HG03442 (cell line): ENCODE data around the gene CRTC2.
"Not testable (repeated sequence)": the region's sequence is repeated elsewhere in the genome, so short reads cannot be mapped to it uniquely, and the experiment has no call there.

Source experiments
- ATAC-seq: cut with Tn5 transposase; IDR thresholded peaks from one replicate; pipeline ENCODE4 v1.9.1; 2021; ENCODE audit warnings: mild to moderate bottlenecking, moderate library complexity; ENCODE audit not compliant: unreplicated experiment

CRTC2 gene

GRCh38 chr1:153958111-153958960 lies at the start of gene CRTC2:
CRTC2 (minus strand) TSS chr1:153958612; CDS start chr1:153958497, 115 bp downstream.
- ATAC-seq, result peak; percentile 73

- ATAC-seq, result no peak
These were observed 47.7 kb upstream of the CRTC2 start for GRCh38 chr1:154006136-154006535.

GRCh38 chr1:154000420-154000819 lies 42.0 kb upstream of the CRTC2 start:
- ATAC-seq, result no peak

- not testable (repeated sequence) for ATAC-seq
These were observed 38.5 kb upstream of the CRTC2 start for GRCh38 chr1:153996882-153997281.

GRCh38 chr1:153995640-153996039 lies 37.2 kb upstream of the CRTC2 start:
- no peak for ATAC-seq

GRCh38 chr1:153995202-153995601 lies 36.8 kb upstream of the CRTC2 start:
- no peak for ATAC-seq

- ATAC-seq, result no peak
These were observed 33.4 kb upstream of the CRTC2 start for GRCh38 chr1:153991806-153992205.

GRCh38 chr1:153991151-153991630 lies 32.8 kb upstream of the CRTC2 start:
- no peak for ATAC-seq

- peak; percentile 69 for ATAC-seq
These were observed 32.2 kb upstream of the CRTC2 start, which contains the start of gene RPS27 for GRCh38 chr1:153990468-153991150. RPS27 (plus strand) TSS chr1:153990762; CDS start chr1:153990797, 35 bp downstream.

- no peak for ATAC-seq
These were observed 29.2 kb upstream of the CRTC2 start for GRCh38 chr1:153987621-153988020.

- no peak for ATAC-seq
These were observed 27.7 kb upstream of the CRTC2 start, which contains the start of gene RAB13 for GRCh38 chr1:153985941-153986761. RAB13 (minus strand) TSS chr1:153986339; CDS start chr1:153986236, 103 bp downstream.

GRCh38 chr1:153985341-153985912 lies 27.0 kb upstream of the CRTC2 start:
- no peak for ATAC-seq

GRCh38 chr1:153984123-153984894 lies 25.9 kb upstream of the CRTC2 start:
- no peak for ATAC-seq

- ATAC-seq, result not testable (repeated sequence)
These were observed 23.3 kb upstream of the CRTC2 start for GRCh38 chr1:153981735-153982134.

GRCh38 chr1:153979091-153979490 lies 20.7 kb upstream of the CRTC2 start:
- ATAC-seq, result not testable (repeated sequence)

GRCh38 chr1:153978274-153978909 lies 20.0 kb upstream of the CRTC2 start:
- ATAC-seq, result no peak

- peak; percentile 72 for ATAC-seq
These were observed 19.1 kb upstream of the CRTC2 start, which contains the start of gene JTB for GRCh38 chr1:153977250-153978240. JTB (minus strand) TSS chr1:153977674; CDS start chr1:153977252, 422 bp downstream.

- ATAC-seq, result no peak
These were observed 18.4 kb upstream of the CRTC2 start for GRCh38 chr1:153976819-153977249.
